GM19239 (cell line): Measurements from ENCODE around the gene FOLR2.
"Not testable (repeated sequence)": the region's sequence is repeated elsewhere in the genome, so short reads cannot be mapped to it uniquely, and the experiment has no call there.

ENCODE experiments used
- DNase-seq: peaks from one replicate; pipeline ENCODE4 v3.0.0; 2011; ENCODE audit warnings: low spot score; ENCODE audit not compliant: insufficient read length
- FAIRE-seq: peaks from 2 replicates; lab custom pipeline; 2011; peaks lifted over from hg19 to GRCh38; lab: Jason Lieb, UNC

FOLR2 gene

GRCh38 chr11:72216638-72217037, at the start of gene FOLR2:
FOLR2 (plus strand) TSS chr11:72216794; CDS start chr11:72218585, 1,791 bp downstream.
- FAIRE-seq (no peak), DNase-seq (no peak)

DNA sequence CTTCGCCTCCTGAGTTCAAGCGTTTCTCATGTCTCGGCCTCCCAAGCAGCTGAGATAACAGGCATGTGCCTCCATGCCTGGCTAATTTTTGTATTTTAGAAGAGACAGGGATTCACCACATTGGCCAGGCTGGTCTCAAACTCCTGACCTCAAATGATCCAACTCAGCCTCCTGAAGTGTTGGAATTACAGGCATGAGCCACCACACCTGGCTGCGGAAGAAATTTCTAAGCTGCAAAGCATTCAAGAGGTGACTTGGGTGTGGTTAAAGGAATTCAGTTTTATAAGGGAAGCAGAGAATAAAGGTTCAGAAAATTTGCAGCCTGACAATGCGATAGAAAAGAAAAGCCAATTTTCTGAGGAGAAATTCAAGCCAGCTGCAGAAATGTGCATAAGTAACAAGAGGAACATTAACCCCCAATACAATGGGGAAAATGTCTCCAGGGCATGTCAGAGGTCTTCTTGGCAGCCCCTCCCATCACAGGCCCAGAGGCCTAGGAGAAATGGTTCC, 47.5 kb upstream of the FOLR2 start:
- DNase-seq, FAIRE-seq: not testable (repeated sequence)

- FAIRE-seq, result not testable (repeated sequence)
These were observed 46.8 kb upstream of the FOLR2 start for GRCh38 chr11:72169754-72170153.

DNA sequence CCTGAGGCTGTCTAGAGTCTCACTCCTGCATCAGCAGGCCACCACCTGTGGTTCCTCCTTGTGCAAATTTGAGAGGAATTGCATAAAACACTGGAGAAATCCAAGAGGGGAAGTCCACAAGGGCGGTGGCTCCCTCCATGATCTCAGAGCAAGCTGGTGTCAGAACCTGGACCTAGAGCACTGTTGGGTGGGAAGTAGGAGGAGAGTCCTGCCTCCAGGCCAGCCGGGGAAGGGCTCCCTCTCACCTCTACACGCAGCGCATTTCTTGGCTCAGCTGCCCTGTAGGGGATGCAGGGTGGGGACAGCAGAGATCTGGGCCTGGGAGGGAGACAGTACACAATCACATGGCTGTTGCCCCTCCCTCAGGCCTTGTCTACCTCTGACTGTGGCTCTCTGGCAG, 44.6 kb upstream of the FOLR2 start:
- DNase-seq, FAIRE-seq: not testable (repeated sequence)

More at GRCh38 chr11:72169754-72170153, 46.8 kb upstream of the FOLR2 start:
- not testable (repeated sequence) for DNase-seq

DNA sequence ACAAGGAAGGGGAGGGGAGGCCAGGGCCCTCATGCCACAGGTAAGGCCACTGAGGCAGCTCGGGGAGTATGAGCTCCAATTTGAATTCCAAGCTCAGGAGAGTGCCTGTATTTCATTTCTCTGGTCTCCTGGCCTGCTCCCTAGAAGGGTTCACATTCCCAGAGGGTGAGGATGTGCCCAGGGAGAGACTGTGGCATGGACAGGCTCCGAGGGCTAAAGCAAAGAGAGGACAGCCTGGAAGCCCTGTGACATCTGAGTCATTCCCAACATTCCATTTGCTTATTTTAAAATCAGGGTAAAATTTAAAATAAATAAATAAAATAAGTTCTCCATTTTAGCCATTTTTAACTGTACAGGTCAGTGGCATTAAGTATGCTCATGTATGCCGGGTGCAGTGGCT, 43.3 kb upstream of the FOLR2 start:
- DNase-seq (no peak), FAIRE-seq (no peak)

DNA sequence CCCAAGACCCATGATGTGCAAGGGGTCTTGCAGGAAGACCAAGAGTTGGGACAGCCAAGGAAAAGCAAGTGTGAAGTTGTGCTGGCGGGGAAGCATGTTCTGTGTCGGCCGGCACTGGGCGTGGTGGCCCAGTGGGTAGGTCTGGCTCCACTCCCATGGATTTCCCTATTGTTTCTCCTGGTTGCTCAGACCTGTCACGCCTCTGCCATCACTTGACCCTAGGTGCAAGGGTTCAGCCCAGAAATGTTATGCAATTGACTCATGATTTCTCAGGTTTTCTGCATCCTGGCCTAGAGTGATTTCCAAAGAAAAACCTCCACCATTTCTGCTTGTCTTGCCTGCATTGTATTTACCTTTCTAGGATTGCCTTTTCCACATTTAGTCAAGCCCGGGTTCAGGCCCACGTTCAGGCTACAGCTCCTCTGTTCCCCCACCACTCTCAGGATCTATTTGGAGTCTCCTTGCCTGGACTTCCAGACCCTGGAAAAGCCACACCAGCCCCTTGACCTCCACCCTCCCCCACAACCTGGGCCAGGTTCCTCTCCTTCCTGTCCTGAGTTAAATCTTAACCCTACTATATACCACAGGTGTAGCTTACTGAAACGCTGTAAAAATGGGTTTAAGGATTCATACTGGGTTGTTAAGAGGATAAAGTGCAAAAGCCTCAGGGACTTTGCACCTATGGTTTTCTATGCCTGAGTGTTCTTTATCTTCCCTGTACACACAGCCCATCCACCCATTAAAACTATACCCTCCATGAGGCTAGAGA, 42.1 kb upstream of the FOLR2 start:
- DNase-seq, result no peak
- no peak for FAIRE-seq

DNA sequence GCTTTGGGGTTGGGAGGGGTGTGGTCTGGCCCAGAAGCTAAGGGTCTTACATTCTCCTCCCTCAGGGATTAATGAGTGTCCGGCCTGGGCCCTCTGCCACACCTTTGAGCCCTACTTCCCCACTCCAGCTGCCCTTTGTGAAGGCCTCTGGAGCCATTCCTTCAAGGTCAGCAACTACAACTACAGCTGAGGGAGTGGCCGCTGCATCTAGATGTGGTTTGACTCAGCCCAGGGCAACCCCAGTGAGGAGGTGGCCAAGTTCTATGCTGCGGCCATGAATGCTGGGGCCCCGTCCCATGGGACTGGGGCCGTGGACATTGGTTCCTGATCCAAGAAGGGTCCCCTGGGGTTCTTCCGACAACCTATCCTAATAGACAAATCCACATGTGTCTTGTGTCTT, 38.9 kb upstream of the FOLR2 start:
- no peak for DNase-seq
- FAIRE-seq, result no peak

GRCh38 chr11:72179049-72179803, 37.4 kb upstream of the FOLR2 start:
- no peak for FAIRE-seq

GRCh38 chr11:72179804-72180396, 36.7 kb upstream of the FOLR2 start:
- FAIRE-seq, result no peak
- DNase-seq, result no peak

More at GRCh38 chr11:72179049-72179803, 37.4 kb upstream of the FOLR2 start:
- DNase-seq, result no peak

- DNase-seq, FAIRE-seq: not testable (repeated sequence)
These were observed 35.6 kb upstream of the FOLR2 start for GRCh38 chr11:72180892-72181552.

- FAIRE-seq, result peak; percentile 39
- DNase-seq, result not testable (repeated sequence)
These were observed 35.0 kb upstream of the FOLR2 start for GRCh38 chr11:72181553-72181958.

GRCh38 chr11:72188267-72188666, 28.3 kb upstream of the FOLR2 start:
- DNase-seq (no peak), FAIRE-seq (no peak)

DNA sequence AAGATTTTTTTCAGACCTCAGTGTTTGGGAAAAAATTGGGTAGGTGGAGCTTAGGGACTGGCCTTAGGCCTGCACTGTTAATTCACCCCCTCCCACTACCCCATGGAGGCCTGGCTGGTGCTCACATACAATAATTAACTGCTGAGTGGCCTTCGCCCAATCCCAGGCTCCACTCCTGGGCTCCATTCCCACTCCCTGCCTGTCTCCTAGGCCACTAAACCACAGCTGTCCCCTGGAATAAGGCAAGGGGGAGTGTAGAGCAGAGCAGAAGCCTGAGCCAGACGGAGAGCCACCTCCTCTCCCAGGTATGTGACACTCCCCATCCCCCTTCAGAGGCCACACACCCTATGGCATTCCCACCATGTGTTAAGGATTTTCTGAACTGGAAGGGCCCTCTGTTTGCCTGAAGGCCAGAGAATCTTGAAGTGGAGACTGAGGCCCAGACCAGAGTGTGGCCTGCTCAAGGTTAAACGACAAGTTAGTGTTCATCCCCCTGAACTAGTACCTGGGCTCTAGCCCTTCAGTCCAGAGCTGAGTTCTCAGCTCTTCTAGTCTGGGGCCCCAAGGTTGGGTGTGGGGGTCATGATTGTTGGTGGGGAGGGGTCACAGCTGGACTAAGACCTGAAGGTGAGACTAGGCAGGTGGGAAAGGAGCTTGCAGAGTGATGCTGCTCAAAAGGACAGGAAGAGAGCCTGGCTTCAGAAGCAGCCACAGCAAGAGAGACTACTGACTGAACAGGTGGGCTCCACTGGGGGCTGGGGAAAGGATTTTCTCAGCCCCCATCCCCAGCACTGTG, 26.9 kb upstream of the FOLR2 start:
- DNase-seq (no peak), FAIRE-seq (no peak)

- FAIRE-seq, result no peak
- DNase-seq, result no peak
These were observed 25.9 kb upstream of the FOLR2 start for GRCh38 chr11:72190631-72191071.

GRCh38 chr11:72191961-72192381, 24.6 kb upstream of the FOLR2 start, which contains the start of gene FOLR1:
FOLR1 (plus strand) TSS chr11:72192140; CDS start chr11:72192174, 34 bp downstream.
- DNase-seq (no peak), FAIRE-seq (no peak)

DNA sequence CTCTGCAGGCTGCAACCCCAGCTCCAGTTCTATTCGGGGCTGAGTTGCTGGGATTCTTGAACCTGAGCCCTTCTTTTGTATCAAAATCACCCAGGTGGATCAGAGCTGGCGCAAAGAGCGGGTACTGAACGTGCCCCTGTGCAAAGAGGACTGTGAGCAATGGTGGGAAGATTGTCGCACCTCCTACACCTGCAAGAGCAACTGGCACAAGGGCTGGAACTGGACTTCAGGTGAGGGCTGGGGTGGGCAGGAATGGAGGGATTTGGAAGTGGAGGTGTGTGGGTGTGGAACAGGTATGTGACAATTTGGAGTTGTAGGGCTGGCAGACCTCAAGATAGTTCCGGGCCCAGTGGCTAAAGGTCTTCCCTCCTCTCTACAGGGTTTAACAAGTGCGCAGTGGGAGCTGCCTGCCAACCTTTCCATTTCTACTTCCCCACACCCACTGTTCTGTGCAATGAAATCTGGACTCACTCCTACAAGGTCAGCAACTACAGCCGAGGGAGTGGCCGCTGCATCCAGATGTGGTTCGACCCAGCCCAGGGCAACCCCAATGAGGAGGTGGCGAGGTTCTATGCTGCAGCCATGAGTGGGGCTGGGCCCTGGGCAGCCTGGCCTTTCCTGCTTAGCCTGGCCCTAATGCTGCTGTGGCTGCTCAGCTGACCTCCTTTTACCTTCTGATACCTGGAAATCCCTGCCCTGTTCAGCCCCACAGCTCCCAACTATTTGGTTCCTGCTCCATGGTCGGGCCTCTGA, 20.9 kb upstream of the FOLR2 start:
- FAIRE-seq (no peak), DNase-seq (no peak)

DNA sequence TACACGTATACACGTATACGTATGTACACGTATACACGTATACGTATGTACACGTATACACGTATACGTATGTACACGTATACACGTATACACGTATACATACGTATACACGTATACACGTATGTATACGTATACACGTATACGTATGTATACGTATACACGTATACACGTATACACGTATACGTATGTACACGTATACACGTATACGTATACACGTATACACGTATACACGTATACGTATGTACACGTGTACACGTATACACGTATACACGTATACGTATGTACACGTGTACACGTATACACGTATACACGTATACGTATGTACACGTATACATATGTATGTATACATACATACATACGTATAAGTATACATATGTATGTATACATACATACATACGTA, 15.1 kb upstream of the FOLR2 start:
- not testable (repeated sequence) for DNase-seq, FAIRE-seq

- FAIRE-seq, result no peak
These were observed 14.0 kb upstream of the FOLR2 start for GRCh38 chr11:72202571-72202970.

More at GRCh38 chr11:72202571-72202970, 14.0 kb upstream of the FOLR2 start:
- no peak for DNase-seq
